ENCODE results near the gene CPM.
A peak's percentile ranks its signal among the peaks of the same experiment; 100 is the strongest.

Gene CPM

GRCh38 chr12:68967046-68967445 lies 34.1 kb upstream of the CPM start:
- TF ChIP-seq ARNTL (CRISPR knock-in tag; IDR thresholded peaks at IDR 0.05; ENCODE audit: borderline replicate concordance, low read depth) (no peak), ZC3H10 (CRISPR knock-in tag; IDR thresholded peaks at IDR 0.05) (no peak), PATZ1 (CRISPR knock-in tag; IDR thresholded peaks at IDR 0.05; ENCODE audit: borderline replicate concordance) (no peak), ZNF565 (CRISPR knock-in tag; conservative IDR thresholded peaks at IDR 0.05; ENCODE audit: low read depth) (no peak), SNAI2 (CRISPR knock-in tag; IDR thresholded peaks at IDR 0.05) (no peak), TCF4 (CRISPR knock-in tag; IDR thresholded peaks at IDR 0.05; ENCODE audit: borderline replicate concordance) (no peak), CSDC2 (CRISPR knock-in tag; IDR thresholded peaks at IDR 0.05) (no peak), TOX (CRISPR knock-in tag; IDR thresholded peaks at IDR 0.05; ENCODE audit: borderline replicate concordance) (no peak), CREB5 (CRISPR knock-in tag; IDR thresholded peaks at IDR 0.05; ENCODE audit: low read depth) (no peak), PPARA (CRISPR knock-in tag; IDR thresholded peaks at IDR 0.05; ENCODE audit: borderline replicate concordance) (no peak), ZNF8 (CRISPR knock-in tag; IDR thresholded peaks at IDR 0.05) (no peak), BACH2 (CRISPR knock-in tag; IDR thresholded peaks at IDR 0.05; ENCODE audit: borderline replicate concordance) (no peak), CSRNP3 (CRISPR knock-in tag; IDR thresholded peaks at IDR 0.05) (no peak)
- peak; percentile 55; the same call in 2 of the 3 replicates for ATAC-seq

- TF ChIP-seq BACH2 (CRISPR knock-in tag; IDR thresholded peaks at IDR 0.05; ENCODE audit: borderline replicate concordance): no peak
- TF ChIP-seq ZC3H10 (CRISPR knock-in tag; IDR thresholded peaks at IDR 0.05): no peak
- no peak for TF ChIP-seq GLIS3 (CRISPR knock-in tag; IDR thresholded peaks at IDR 0.05)
- TF ChIP-seq CSDC2 (CRISPR knock-in tag; IDR thresholded peaks at IDR 0.05): no peak
- no peak for TF ChIP-seq ZFP30 (CRISPR knock-in tag; IDR thresholded peaks at IDR 0.05)
- no peak for TF ChIP-seq RARB (CRISPR knock-in tag; IDR thresholded peaks at IDR 0.05)
- no peak for ATAC-seq
Observed at GRCh38 chr12:68963856-68964745, 31.1 kb upstream of the CPM start.

- ATAC-seq: no peak
- no peak for TF ChIP-seq TCF4 (CRISPR knock-in tag; IDR thresholded peaks at IDR 0.05; ENCODE audit: borderline replicate concordance)
- TF ChIP-seq CSDC2 (CRISPR knock-in tag; IDR thresholded peaks at IDR 0.05): no peak
- no peak for TF ChIP-seq PPARA (CRISPR knock-in tag; IDR thresholded peaks at IDR 0.05; ENCODE audit: borderline replicate concordance)
- no peak for TF ChIP-seq ZNF565 (CRISPR knock-in tag; conservative IDR thresholded peaks at IDR 0.05; ENCODE audit: low read depth)
- TF ChIP-seq TSHZ2 (CRISPR knock-in tag; IDR thresholded peaks at IDR 0.05): no peak
- TF ChIP-seq ZC3H10 (CRISPR knock-in tag; IDR thresholded peaks at IDR 0.05): no peak
- TF ChIP-seq ZNF8 (CRISPR knock-in tag; IDR thresholded peaks at IDR 0.05): no peak
- no peak for TF ChIP-seq ZFP3 (CRISPR knock-in tag; IDR thresholded peaks at IDR 0.05)
- no peak for TF ChIP-seq ISL1 (CRISPR knock-in tag; IDR thresholded peaks at IDR 0.05)
- TF ChIP-seq GLIS3 (CRISPR knock-in tag; IDR thresholded peaks at IDR 0.05): no peak
- no peak for TF ChIP-seq ZNF70 (CRISPR knock-in tag; IDR thresholded peaks at IDR 0.05)
- no peak for TF ChIP-seq POU6F1 (CRISPR knock-in tag; IDR thresholded peaks at IDR 0.05; ENCODE audit: borderline replicate concordance, low read depth)
- no peak for TF ChIP-seq ARNTL (CRISPR knock-in tag; IDR thresholded peaks at IDR 0.05; ENCODE audit: borderline replicate concordance, low read depth)
- TF ChIP-seq PATZ1 (CRISPR knock-in tag; IDR thresholded peaks at IDR 0.05; ENCODE audit: borderline replicate concordance): no peak
- no peak for TF ChIP-seq CREB5 (CRISPR knock-in tag; IDR thresholded peaks at IDR 0.05; ENCODE audit: low read depth)
Observed at GRCh38 chr12:68962877-68963855, 30.2 kb upstream of the CPM start.
